H1 (cell line): Measurements from ENCODE around the gene UBE2E2. TPM values are rescaled to one million over a fixed set of nuclear protein-coding genes. Genes with fewer than 3 reads are reported as not detected.

Experiments
- BRCA1 ChIP-seq: IDR thresholded peaks from 2 replicates; pipeline ENCODE4 v1.6.1; 2012; ENCODE audit warnings: low read depth, low read length, improper control_type of control experiment
- CTBP2 ChIP-seq: IDR thresholded peaks from 2 replicates; pipeline ENCODE4 v1.7.0; 2011; ENCODE audit warnings: borderline replicate concordance, mild to moderate bottlenecking, moderate library complexity, mixed read lengths, low read length; ENCODE audit not compliant: insufficient read depth, insufficient read length
- EGR1 ChIP-seq: IDR thresholded peaks from 2 replicates; pipeline ENCODE4 v1.6.1; 2011; ENCODE audit warnings: low read depth, low read length, borderline replicate concordance
- GTF2F1 ChIP-seq: IDR thresholded peaks from 2 replicates; pipeline ENCODE4 v1.6.1; 2012; ENCODE audit warnings: low read depth, low read length, improper control_type of control experiment, borderline replicate concordance
- POLR2A ChIP-seq, 2 experiments: IDR thresholded peaks; 1 replicate in 1 of 2; 2 replicates in 1 of 2; pipeline ENCODE4 v1.6.1; 2011; ENCODE audit warnings: low read depth in 2 of 2, low read length in 2 of 2, mild to moderate bottlenecking in 2 of 2; ENCODE audit errors: control extremely low read depth in 1 of 2
- POLR2AphosphoS5 ChIP-seq: IDR thresholded peaks from 2 replicates; pipeline ENCODE4 v1.6.1; 2011; ENCODE audit warnings: low read depth, low read length
- SIX5 ChIP-seq: IDR thresholded peaks from 2 replicates; pipeline ENCODE4 v1.6.1; 2011; ENCODE audit warnings: mild to moderate bottlenecking, low read depth, low read length
- polyA plus RNA-seq, 7 experiments: library from polyadenylated mRNA; depleted of rRNA in 3 of 7; stranded (reverse) in 5 of 7; unstranded in 2 of 7; fragments of >200 nt in 5 of 7; fragments of 200-250 nt in 2 of 7; gene quantifications; 1 replicate in 5 of 7; 2 replicates in 1 of 7; 4 replicates in 1 of 7; pipeline versions ENCODE4 v1.2.1 to v1.2.3, GENCODE V29; 2011 to 2013; ENCODE audit warnings: missing spikeins in 2 of 7, mixed read lengths in 2 of 7
- total RNA-seq: library from RNA; stranded (reverse); fragmentation: NEBNext Ultra II Directional; extraction: Animal tissue kit (Norgen Biotek cat#: 25700); gene quantifications from 2 replicates; pipeline ENCODE4 v1.2.1, GENCODE V29; 2021
- TF ChIP-seq, protein P1 (sequence below): IDR thresholded peaks from 2 replicates; pipeline ENCODE4 v1.6.1; 2012; ENCODE audit warnings: inconsistent platforms

UBE2E2 gene
- total and polyA plus RNA-seq, 2 of the 8 experiments (the other 6 are each of a cell fraction or from before 2014, with no cell fraction given) = 57.6 to 70.6 TPM

DNA sequence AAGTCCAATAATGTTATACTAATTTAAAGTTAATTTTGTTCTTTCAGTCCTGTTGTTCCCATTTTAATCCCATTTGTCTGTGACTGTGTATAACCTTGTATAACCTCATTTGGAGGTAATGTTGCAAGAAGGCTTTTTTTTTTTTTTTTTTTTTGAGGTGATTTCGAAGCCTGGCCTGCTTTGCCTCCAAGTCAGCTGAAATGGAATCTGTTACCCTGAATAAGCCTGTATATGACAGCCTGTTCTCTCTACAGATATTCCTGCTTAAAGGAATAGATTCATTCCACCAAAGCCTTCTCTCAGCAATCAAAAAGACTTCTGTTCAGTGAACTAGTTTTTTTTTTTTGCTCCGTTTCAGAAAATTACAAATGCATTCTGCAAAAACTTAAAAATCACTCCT, 330.9 kb downstream of the UBE2E2 start (continued):
- TF ChIP-seq CTBP2 (no peak), POLR2AphosphoS5 (no peak), SIX5 (no peak), POLR2A (IDR thresholded peaks at IDR 0.05; ENCODE audit: control extremely low read depth in 1 of 2, low read depth in 2 of 2, low read length in 2 of 2) (no peak), GTF2F1 (no peak), EGR1 (no peak), BRCA1 (no peak)
- TF ChIP-seq, protein P1, sequence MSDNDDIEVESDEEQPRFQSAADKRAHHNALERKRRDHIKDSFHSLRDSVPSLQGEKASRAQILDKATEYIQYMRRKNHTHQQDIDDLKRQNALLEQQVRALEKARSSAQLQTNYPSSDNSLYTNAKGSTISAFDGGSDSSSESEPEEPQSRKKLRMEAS = no peak
